HG02943 (cell line): Measurements from ENCODE around the gene CLCNKB.

Experiments
- ATAC-seq: cut with Tn5 transposase; IDR thresholded peaks from one replicate; pipeline ENCODE4 v1.9.1; 2021; ENCODE audit warnings: mild to moderate bottlenecking, low read depth, moderate library complexity; ENCODE audit not compliant: unreplicated experiment

CLCNKB gene

GRCh38 chr1:16072616-16073484, 29.3 kb downstream of the CLCNKB start:
- no peak for ATAC-seq

- no peak for ATAC-seq
These were observed 30.0 kb downstream of the CLCNKB start, which contains the start of gene FAM131C for GRCh38 chr1:16073490-16074119. Gene FAM131C (minus strand): TSS chr1:16073651. CDS start chr1:16073442, 209 bp downstream.

- no peak for ATAC-seq
These were observed 30.6 kb downstream of the CLCNKB start for GRCh38 chr1:16074217-16074616.

- ATAC-seq: no peak
These were observed 31.9 kb downstream of the CLCNKB start for GRCh38 chr1:16075337-16076030.

- no peak for ATAC-seq
These were observed 32.7 kb downstream of the CLCNKB start for GRCh38 chr1:16076031-16076864.

GRCh38 chr1:16076865-16077238, 33.3 kb downstream of the CLCNKB start:
- no peak for ATAC-seq

GRCh38 chr1:16077406-16078245, 34.0 kb downstream of the CLCNKB start:
- no peak for ATAC-seq

- no peak for ATAC-seq
These were observed 35.5 kb downstream of the CLCNKB start for GRCh38 chr1:16078925-16079656.

GRCh38 chr1:16080422-16081150, 37.0 kb downstream of the CLCNKB start:
- no peak for ATAC-seq

- no peak for ATAC-seq
These were observed 38.1 kb downstream of the CLCNKB start for GRCh38 chr1:16081636-16082035.

GRCh38 chr1:16082283-16083038, 38.9 kb downstream of the CLCNKB start:
- no peak for ATAC-seq

- no peak for ATAC-seq
These were observed 39.9 kb downstream of the CLCNKB start for GRCh38 chr1:16083486-16083885.

GRCh38 chr1:16085522-16085921, 41.9 kb downstream of the CLCNKB start:
- ATAC-seq: no peak

GRCh38 chr1:16087733-16088132, 44.2 kb downstream of the CLCNKB start:
- no peak for ATAC-seq

- no peak for ATAC-seq
These were observed 44.8 kb downstream of the CLCNKB start for GRCh38 chr1:16088351-16088911.

GRCh38 chr1:16088996-16089395, 45.4 kb downstream of the CLCNKB start:
- ATAC-seq: no peak
